ENCODE measurements around the gene ELK4. TPM values are rescaled to one million over a fixed set of nuclear protein-coding genes. Genes with fewer than 3 reads are reported as not detected.

ELK4 gene
- total and polyA plus RNA-seq, 2 of the 4 experiments (the other 2 are of a cell fraction), result 4.6 to 11.3 TPM

DNA sequence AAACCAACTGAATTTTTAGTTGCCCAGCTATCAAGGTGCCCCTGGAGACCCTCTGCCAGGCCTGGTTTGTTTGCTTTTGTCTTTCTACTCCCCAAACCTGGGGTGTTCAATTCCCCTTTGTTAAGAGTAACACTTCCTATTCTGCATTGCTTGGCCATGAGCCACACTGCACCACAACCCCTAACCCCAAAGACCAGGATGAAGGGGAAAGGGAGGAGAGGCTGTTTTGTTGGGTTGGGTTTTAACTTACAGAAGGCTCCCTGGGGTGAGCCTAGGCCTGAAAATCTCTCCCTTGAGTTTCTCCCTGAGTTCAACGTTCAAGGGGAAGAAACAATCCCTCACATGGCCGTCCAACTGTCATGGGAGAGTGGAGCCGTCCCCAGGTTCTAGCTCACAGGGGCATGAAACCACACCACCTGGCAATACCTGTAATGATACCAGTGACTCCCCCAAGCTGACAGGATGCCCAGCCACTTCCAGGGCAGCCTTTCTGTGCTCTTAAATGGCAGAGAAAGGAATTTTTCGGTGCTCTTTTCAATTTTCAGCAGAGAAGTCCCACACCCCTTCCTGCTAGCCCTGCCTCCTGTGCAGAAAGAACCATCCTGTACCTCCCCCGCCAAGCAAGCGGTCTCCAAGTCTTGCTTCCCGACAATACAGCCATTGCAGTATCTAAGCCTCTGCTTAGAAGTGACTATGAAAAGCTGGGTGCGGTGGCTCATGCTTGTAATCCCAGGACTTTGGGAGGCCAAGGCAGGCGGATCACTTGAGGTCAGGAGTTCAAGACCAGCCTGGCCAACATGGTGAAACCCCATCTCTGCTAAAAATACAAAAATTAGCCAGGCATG is 33.6 kb upstream of the ELK4 start:
- no peak overlapping the region for H3K4ac ChIP-seq (ENCODE audit: low read depth, low read length)
- H3K27ac ChIP-seq (ENCODE audit: insufficient read depth, low read length), result no peak overlapping the region
- ChIA-PET POLR2A (ENCODE audit: unreplicated experiment) (no interaction called here), CTCF (no interaction called here)
- no peak overlapping the region for H2BK15ac ChIP-seq (ENCODE audit: low read depth, low read length)
- H2BK120ac ChIP-seq (ENCODE audit: low read depth, low read length), result no peak overlapping the region
- ATAC-seq (ENCODE audit: low read depth), result no peak
- no peaks in the 10 kb centered on the region for H3K27me3 ChIP-seq (ENCODE audit: control insufficient read depth, insufficient read depth, low read length)
- H2AK5ac ChIP-seq (ENCODE audit: low read depth, low read length), result no peak overlapping the region
- H3K36me3 ChIP-seq (ENCODE audit: control insufficient read depth, insufficient read depth, low read length), result no peaks in the 10 kb centered on the region
- H4K5ac ChIP-seq (ENCODE audit: low read depth, low read length), result no peak overlapping the region
- no peak overlapping the region for H3K9ac ChIP-seq (ENCODE audit: low read depth, low read length)
- H2AK9ac ChIP-seq (replicated peaks; ENCODE audit: low read depth, low read length, poor library complexity), result no peak overlapping the region
- H4K91ac ChIP-seq (ENCODE audit: insufficient read depth, low read depth, low read length), result no peak overlapping the region
- in situ Hi-C loops (cut with MboI; ENCODE audit: low sequenced_read_pairs), result loop anchor here (5.0 to 25.0 kb wide), 3 partner anchors 42 to 447 kb away; partner anchors contain the start of gene AVPR1B
- H2AFZ ChIP-seq (replicated peaks; ENCODE audit: low read length, poor library complexity), result no peak overlapping the region
- dilution Hi-C loops (cut with HindIII; ENCODE audit: low sequenced_read_pairs, unreplicated experiment), result no loop called here
- no peak overlapping the region for H3K18ac ChIP-seq (ENCODE audit: low read depth, low read length)
- peaks cover 10% of the 10 kb centered on the region for H3K4me1 ChIP-seq (ENCODE audit: control insufficient read depth, insufficient read depth, low read length)
- H4K8ac ChIP-seq (ENCODE audit: low read depth in 2 of 2, low read length in 2 of 2), result no peak overlapping the region
- no TSS peak for BruUV-seq (replicated peaks)
- no peak overlapping the region for H3K23ac ChIP-seq (ENCODE audit: low read depth, low read length)
- no peak overlapping the region for H2BK20ac ChIP-seq (ENCODE audit: low read depth, low read length)
- no peak overlapping the region for H3K4me3 ChIP-seq (ENCODE audit: insufficient read depth, low read depth, low read length)
- H3K4me2 ChIP-seq (ENCODE audit: low read depth, low read length), result no peak overlapping the region
- WGBS, 2 experiments (ENCODE audit: extremely low coverage in 2 of 2, insufficient read length in 1 of 2), result no CpG with 5 or more reads among the region's 9 CpGs
- H3K56ac ChIP-seq (ENCODE audit: extremely low read depth, insufficient read depth, low read length), result no peak overlapping the region
- no peaks in the 10 kb centered on the region for H3K9me3 ChIP-seq (ENCODE audit: control insufficient read depth, insufficient read depth, low read length)
- DNase-seq, result no peak
- no peak overlapping the region for H3K14ac ChIP-seq (replicated peaks; ENCODE audit: low read depth, low read length)
- H4K20me1 ChIP-seq (ENCODE audit: insufficient read depth, low read length), result no peaks in the 10 kb centered on the region
- no peaks in the 10 kb centered on the region; the same call in 1 of the 2 replicates for H3K9me1 ChIP-seq (ENCODE audit: insufficient read depth, low read length)
- intact Hi-C loops (cut with micrococcal nuclease), result no loop called here
- H3K79me1 ChIP-seq (ENCODE audit: low read depth in 1 of 2, low read length in 2 of 2), result peaks cover 0 to 3% of the 10 kb centered on the region in 2 experiments; a peak in 1 of 4 replicates
- no peak overlapping the region for H2BK5ac ChIP-seq (ENCODE audit: low read depth, low read length, poor library complexity, severe bottlenecking)
- no peak for TF ChIP-seq SMC3 (IDR thresholded peaks at IDR 0.05; ENCODE audit: low read depth, low read length)
- TF ChIP-seq, protein P1, sequence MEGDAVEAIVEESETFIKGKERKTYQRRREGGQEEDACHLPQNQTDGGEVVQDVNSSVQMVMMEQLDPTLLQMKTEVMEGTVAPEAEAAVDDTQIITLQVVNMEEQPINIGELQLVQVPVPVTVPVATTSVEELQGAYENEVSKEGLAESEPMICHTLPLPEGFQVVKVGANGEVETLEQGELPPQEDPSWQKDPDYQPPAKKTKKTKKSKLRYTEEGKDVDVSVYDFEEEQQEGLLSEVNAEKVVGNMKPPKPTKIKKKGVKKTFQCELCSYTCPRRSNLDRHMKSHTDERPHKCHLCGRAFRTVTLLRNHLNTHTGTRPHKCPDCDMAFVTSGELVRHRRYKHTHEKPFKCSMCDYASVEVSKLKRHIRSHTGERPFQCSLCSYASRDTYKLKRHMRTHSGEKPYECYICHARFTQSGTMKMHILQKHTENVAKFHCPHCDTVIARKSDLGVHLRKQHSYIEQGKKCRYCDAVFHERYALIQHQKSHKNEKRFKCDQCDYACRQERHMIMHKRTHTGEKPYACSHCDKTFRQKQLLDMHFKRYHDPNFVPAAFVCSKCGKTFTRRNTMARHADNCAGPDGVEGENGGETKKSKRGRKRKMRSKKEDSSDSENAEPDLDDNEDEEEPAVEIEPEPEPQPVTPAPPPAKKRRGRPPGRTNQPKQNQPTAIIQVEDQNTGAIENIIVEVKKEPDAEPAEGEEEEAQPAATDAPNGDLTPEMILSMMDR (conservative IDR thresholded peaks at IDR 0.05; ENCODE audit: low read depth, low read length), result no peak
- TF ChIP-seq RAD21 (IDR thresholded peaks at IDR 0.05; ENCODE audit: low read length), result no peak
- no peak for TF ChIP-seq MAZ (IDR thresholded peaks at IDR 0.05; ENCODE audit: borderline replicate concordance, low read depth, low read length)
- TF ChIP-seq RCOR1 (IDR thresholded peaks at IDR 0.05; ENCODE audit: insufficient replicate concordance, low read length), result no peak
- TF ChIP-seq FOS (IDR thresholded peaks at IDR 0.05; ENCODE audit: low read depth, low read length), result no peak
- TF ChIP-seq NFE2L2 (IDR thresholded peaks at IDR 0.05; ENCODE audit: low read depth, low read length), result no peak
- TF ChIP-seq MAFK (IDR thresholded peaks at IDR 0.05; ENCODE audit: low read depth, low read length), result no peak
- TF ChIP-seq, protein P2, sequence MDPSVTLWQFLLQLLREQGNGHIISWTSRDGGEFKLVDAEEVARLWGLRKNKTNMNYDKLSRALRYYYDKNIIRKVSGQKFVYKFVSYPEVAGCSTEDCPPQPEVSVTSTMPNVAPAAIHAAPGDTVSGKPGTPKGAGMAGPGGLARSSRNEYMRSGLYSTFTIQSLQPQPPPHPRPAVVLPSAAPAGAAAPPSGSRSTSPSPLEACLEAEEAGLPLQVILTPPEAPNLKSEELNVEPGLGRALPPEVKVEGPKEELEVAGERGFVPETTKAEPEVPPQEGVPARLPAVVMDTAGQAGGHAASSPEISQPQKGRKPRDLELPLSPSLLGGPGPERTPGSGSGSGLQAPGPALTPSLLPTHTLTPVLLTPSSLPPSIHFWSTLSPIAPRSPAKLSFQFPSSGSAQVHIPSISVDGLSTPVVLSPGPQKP (IDR thresholded peaks at IDR 0.05; ENCODE audit: borderline replicate concordance, low read depth, low read length), result no peak
- no peak for TF ChIP-seq MXI1 (IDR thresholded peaks at IDR 0.05; ENCODE audit: borderline replicate concordance, low read depth, low read length)
- no peak for TF ChIP-seq CHD1 (IDR thresholded peaks at IDR 0.05; ENCODE audit: low read depth, low read length)
- no peak for TF ChIP-seq POLR2A (IDR thresholded peaks at IDR 0.05; ENCODE audit: low read depth, low read length)
- TF ChIP-seq, protein P3, sequence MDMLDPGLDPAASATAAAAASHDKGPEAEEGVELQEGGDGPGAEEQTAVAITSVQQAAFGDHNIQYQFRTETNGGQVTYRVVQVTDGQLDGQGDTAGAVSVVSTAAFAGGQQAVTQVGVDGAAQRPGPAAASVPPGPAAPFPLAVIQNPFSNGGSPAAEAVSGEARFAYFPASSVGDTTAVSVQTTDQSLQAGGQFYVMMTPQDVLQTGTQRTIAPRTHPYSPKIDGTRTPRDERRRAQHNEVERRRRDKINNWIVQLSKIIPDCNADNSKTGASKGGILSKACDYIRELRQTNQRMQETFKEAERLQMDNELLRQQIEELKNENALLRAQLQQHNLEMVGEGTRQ (IDR thresholded peaks at IDR 0.05; ENCODE audit: low read depth, low read length), result no peak
- TF ChIP-seq BHLHE40 (IDR thresholded peaks at IDR 0.05; ENCODE audit: low read depth, low read length), result no peak
- TF ChIP-seq CEBPB (IDR thresholded peaks at IDR 0.05; ENCODE audit: low read depth, low read length), result no peak
